GM13977 (cell line): ENCODE results near the gene PLA2R1.
"Not testable (repeated sequence)": the region's sequence is repeated elsewhere in the genome, so short reads cannot be mapped to it uniquely, and the experiment has no call there.

Experiments
- DNase-seq: peaks from one replicate; pipeline ENCODE4 v3.0.0; 2012; ENCODE audit warnings: low spot score
- CTCF ChIP-seq: IDR thresholded peaks from 2 replicates; pipeline ENCODE4 v1.5.1; 2012; ENCODE audit warnings: mild to moderate bottlenecking, control low read depth; ENCODE audit not compliant: insufficient read depth; ENCODE audit errors: extremely low read depth, missing control alignments
- in situ Hi-C: fragments of 300-500 bp; cut with MboI; formaldehyde crosslinking; loops from one replicate; pipeline ENCODE4 v1.12.0; 2022; ENCODE audit warnings: low sequenced_read_pairs, low pct_unique_long_range_greater_than_20kb, mixed read lengths, inconsistent platforms; ENCODE audit not compliant: unreplicated experiment

PLA2R1 gene

GRCh38 chr2:159968279-159968900 lies 94.0 kb downstream of the PLA2R1 start:
- in situ Hi-C loops: loop anchor here (25.0 kb wide), 1 partner anchor 1056 kb away; no protein-coding TSS in a partner anchor
- DNase-seq: peak; percentile 34
- TF ChIP-seq CTCF: peak; percentile 79

- peak; percentile 13 for DNase-seq
- no peak for TF ChIP-seq CTCF
- in situ Hi-C loops: loop anchor here (25.0 kb wide), 1 partner anchor 1051 kb away; no protein-coding TSS in a partner anchor
These were observed 98.7 kb downstream of the PLA2R1 start for GRCh38 chr2:159963700-159964099.

DNA sequence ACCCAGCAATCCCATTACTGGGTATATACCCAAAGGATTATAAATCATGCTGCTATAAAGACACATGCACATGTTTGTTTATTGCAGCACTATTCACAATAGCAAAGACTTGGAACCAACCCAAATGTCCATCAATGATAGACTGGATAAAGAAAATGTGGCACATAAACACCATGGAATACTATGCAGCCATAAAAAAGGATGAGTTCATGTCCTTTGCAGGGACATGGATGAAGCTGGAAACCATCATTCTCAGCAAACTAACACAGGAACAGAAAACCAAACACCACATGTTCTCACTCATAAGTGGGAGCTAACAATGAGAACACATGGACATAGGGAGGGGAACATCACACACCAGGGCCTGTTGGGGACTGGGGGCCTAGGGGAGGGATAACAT lies 99.9 kb downstream of the PLA2R1 start:
- DNase-seq: not testable (repeated sequence)
- in situ Hi-C loops: loop anchor here (25.0 kb wide), 1 partner anchor 1050 kb away; no protein-coding TSS in a partner anchor

GRCh38 chr2:159961451-159961850 lies 101.0 kb downstream of the PLA2R1 start:
- no peak for DNase-seq
- in situ Hi-C loops: loop anchor here (25.0 kb wide), 1 partner anchor 1049 kb away; no protein-coding TSS in a partner anchor
- no peak for TF ChIP-seq CTCF

DNA sequence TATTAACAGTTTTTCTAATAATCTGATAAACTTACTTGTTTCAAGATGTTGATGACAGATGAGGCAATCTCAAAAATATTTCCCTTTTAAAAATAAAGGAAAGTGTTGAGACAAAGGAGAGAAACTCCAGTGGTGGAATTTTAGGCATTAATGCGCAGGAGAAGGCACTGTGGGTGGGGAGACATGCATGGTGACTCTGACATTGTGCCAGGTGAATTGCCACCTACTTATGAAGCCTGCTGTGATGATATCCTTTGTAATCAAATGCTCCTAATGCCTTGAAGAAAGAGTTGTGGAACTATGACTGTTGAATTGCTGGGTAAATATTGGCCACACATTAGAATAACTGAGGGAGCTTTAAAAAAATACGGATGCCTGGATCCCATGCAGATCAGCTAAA lies 101.4 kb downstream of the PLA2R1 start:
- TF ChIP-seq CTCF: no peak
- in situ Hi-C loops: loop anchor here (25.0 kb wide), 1 partner anchor 1049 kb away; no protein-coding TSS in a partner anchor
- DNase-seq: no peak

GRCh38 chr2:159960414-159960813 lies 102.0 kb downstream of the PLA2R1 start:
- in situ Hi-C loops: loop anchor here (25.0 kb wide), 1 partner anchor 1048 kb away; no protein-coding TSS in a partner anchor
- peak; percentile 5 for DNase-seq
- no peak for TF ChIP-seq CTCF

- no peak for TF ChIP-seq CTCF
- DNase-seq: no peak
- in situ Hi-C loops: loop anchor here (25.0 kb wide), 1 partner anchor 1047 kb away; no protein-coding TSS in a partner anchor
These were observed 103.3 kb downstream of the PLA2R1 start for GRCh38 chr2:159959136-159959535.
